Epithelial cell of esophagus (primary cell): ENCODE results near the gene TSACC.

Experiments
- DNase-seq: peaks from one replicate; pipeline ENCODE4 v3.0.0; 2010; ENCODE audit warnings: low read depth
- H3K4me3 ChIP-seq: 2 replicates; pipeline ENCODE4 v1.5.1; 2011; ENCODE audit warnings: mild to moderate bottlenecking, low read length, control low read depth
- CTCF ChIP-seq: IDR thresholded peaks from 2 replicates; pipeline ENCODE4 v1.5.1; 2011; ENCODE audit warnings: low read depth, mild to moderate bottlenecking, low read length, control low read depth, inconsistent platforms; ENCODE audit not compliant: insufficient read depth; ENCODE audit errors: missing control alignments

TSACC gene

GRCh38 chr1:156338180-156338976 is at the start of gene TSACC, which contains the start of gene CCT3:
TSS of gene TSACC (plus strand) at chr1:156338526. CDS start at chr1:156339758, 1,232 bp downstream.
TSS of gene CCT3 (minus strand) at chr1:156338292. CDS start at chr1:156338184, 108 bp downstream.
- H3K4me3 ChIP-seq: peak within 1 kb of the TSS; percentile 91
- peak; percentile 100 for DNase-seq
- TF ChIP-seq CTCF: no peak

- no peak for TF ChIP-seq CTCF
- no peak for DNase-seq
- no peak overlapping the region for H3K4me3 ChIP-seq
These were observed 48.5 kb upstream of the TSACC start for GRCh38 chr1:156289857-156290256.

GRCh38 chr1:156291226-156292061 is 46.9 kb upstream of the TSACC start:
- TF ChIP-seq CTCF: no peak
- peak; percentile 73 for DNase-seq
- H3K4me3 ChIP-seq: peak overlapping the region; percentile 22

GRCh38 chr1:156293098-156293434 is 45.3 kb upstream of the TSACC start:
- DNase-seq: no peak
- no peak for TF ChIP-seq CTCF
- no peak overlapping the region for H3K4me3 ChIP-seq

GRCh38 chr1:156293895-156294294 is 44.4 kb upstream of the TSACC start:
- no peak overlapping the region for H3K4me3 ChIP-seq
- no peak for DNase-seq
- no peak for TF ChIP-seq CTCF

GRCh38 chr1:156295391-156295947 is 42.9 kb upstream of the TSACC start, which contains the start of gene GLMP:
TSS of gene GLMP (minus strand) at chr1:156295679. CDS start at chr1:156295645, 34 bp downstream.
- no peak for TF ChIP-seq CTCF
- peak; percentile 60 for DNase-seq
- H3K4me3 ChIP-seq: peak within 1 kb of the TSS; percentile 92
